Upper lobe of left lung (tissue), 6 donors: ENCODE measurements around the gene WNT1. TPM values are rescaled to one million over a fixed set of nuclear protein-coding genes. Genes with fewer than 3 reads are reported as not detected.

Experiments used
- ATAC-seq, 2 donors: fragments of 200-7000 bp; cut with Tn5 transposase; one replicate each; pipeline ENCODE4 v1.9.1; 2022; ENCODE audit warnings: mild to moderate bottlenecking in 2 of 2, moderate library complexity in 2 of 2; ENCODE audit not compliant: low FRiP score in 2 of 2
- DNase-seq, 2 donors: peaks; one replicate each; pipeline ENCODE4 v3.0.0-alpha.2; 2019 to 2020
- H3K27ac ChIP-seq, 4 donors: fragments of 200-600 bp; sonication (generic); one replicate each; pipeline ENCODE4 v1.5.1; 2016 to 2019
- H3K27me3 ChIP-seq, 4 donors: fragments of 200-600 bp; sonication (generic); one replicate each; pipeline ENCODE4 v1.5.1; 2017 to 2019
- H3K36me3 ChIP-seq, 4 donors: fragments of 200-600 bp; sonication (generic); one replicate each; pipeline ENCODE4 v1.5.1; 2016 to 2019
- H3K4me1 ChIP-seq, 4 donors: fragments of 200-600 bp; sonication (generic); one replicate each; pipeline ENCODE4 v1.5.1; 2018 to 2019
- H3K4me3 ChIP-seq, 4 donors: fragments of 200-600 bp; sonication (generic); one replicate each; pipeline ENCODE4 v1.5.1; 2017 to 2019; ENCODE audit warnings: mild to moderate bottlenecking in 2 of 4, moderate library complexity in 1 of 4
- H3K9me3 ChIP-seq, 4 donors: fragments of 200-600 bp; sonication (generic); one replicate each; pipeline ENCODE4 v1.5.1; 2018 to 2019
- EP300 ChIP-seq, 4 donors: sonication (generic); formaldehyde crosslinking; IDR thresholded peaks; one replicate each; pipeline ENCODE4 v1.5.1; 2017; ENCODE audit warnings: antibody characterized with exemption in 4 of 4, control low read depth in 2 of 4
- POLR2A ChIP-seq, 4 donors: fragments of 450-650 bp; IDR thresholded peaks; one replicate each; pipeline ENCODE4 v1.5.1; 2016 to 2017; ENCODE audit warnings: antibody characterized with exemption in 4 of 4, mild to moderate bottlenecking in 2 of 4
- POLR2AphosphoS5 ChIP-seq, 2 donors: sonication (generic); formaldehyde crosslinking; IDR thresholded peaks; one replicate each; pipeline ENCODE4 v1.5.1; 2017; ENCODE audit warnings: antibody characterized with exemption in 2 of 2
- WGBS, 2 donors: methylation state at CpG; one replicate each; pipeline ENCODE4 v1.1.5; 2017 to 2018; 5-methylcytosine and 5-hydroxymethylcytosine counted together
- total RNA-seq, 6 donors: library from RNA; depleted of rRNA in 4 of 6; stranded (reverse); fragments of >200 nt in 4 of 6; gene quantifications; one replicate each; pipeline versions ENCODE4 v1.1.0 to v1.2.1, GENCODE V29; 2016 to 2021
- TF ChIP-seq, protein P1 (sequence below), 6 experiments: fragments of 450-650 bp in 4 of 6; fragments of 200-600 bp in 2 of 6; sonication (generic) in 2 of 6; IDR thresholded peaks; one replicate each; pipeline ENCODE4 v1.5.1; 2016 to 2019; ENCODE audit warnings: antibody characterized with exemption in 6 of 6
- donor health status: DM: no; HTN: no; CAD: no; lungs with moderate emphysema.
- donor health status: DM: no; HTN: yes; CAD: no; lungs with severe emphysema.

WNT1 gene
- total RNA-seq, 6 donors from 2014 or later = 0.34 TPM; not detected in 5

- H3K9me3 ChIP-seq = no peaks in the 10 kb centered on the region
- H3K27ac ChIP-seq = peak overlapping the region; percentile 91 to 97 (median 96)
- ATAC-seq (peak in 1 of 2 donors; percentile 30), DNase-seq (no peak)
- TF ChIP-seq, protein P1, sequence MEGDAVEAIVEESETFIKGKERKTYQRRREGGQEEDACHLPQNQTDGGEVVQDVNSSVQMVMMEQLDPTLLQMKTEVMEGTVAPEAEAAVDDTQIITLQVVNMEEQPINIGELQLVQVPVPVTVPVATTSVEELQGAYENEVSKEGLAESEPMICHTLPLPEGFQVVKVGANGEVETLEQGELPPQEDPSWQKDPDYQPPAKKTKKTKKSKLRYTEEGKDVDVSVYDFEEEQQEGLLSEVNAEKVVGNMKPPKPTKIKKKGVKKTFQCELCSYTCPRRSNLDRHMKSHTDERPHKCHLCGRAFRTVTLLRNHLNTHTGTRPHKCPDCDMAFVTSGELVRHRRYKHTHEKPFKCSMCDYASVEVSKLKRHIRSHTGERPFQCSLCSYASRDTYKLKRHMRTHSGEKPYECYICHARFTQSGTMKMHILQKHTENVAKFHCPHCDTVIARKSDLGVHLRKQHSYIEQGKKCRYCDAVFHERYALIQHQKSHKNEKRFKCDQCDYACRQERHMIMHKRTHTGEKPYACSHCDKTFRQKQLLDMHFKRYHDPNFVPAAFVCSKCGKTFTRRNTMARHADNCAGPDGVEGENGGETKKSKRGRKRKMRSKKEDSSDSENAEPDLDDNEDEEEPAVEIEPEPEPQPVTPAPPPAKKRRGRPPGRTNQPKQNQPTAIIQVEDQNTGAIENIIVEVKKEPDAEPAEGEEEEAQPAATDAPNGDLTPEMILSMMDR (IDR thresholded peaks at IDR 0.05) = no peak
- TF ChIP-seq EP300 (IDR thresholded peaks at IDR 0.05) (no peak), POLR2AphosphoS5 (IDR thresholded peaks at IDR 0.05) (no peak), POLR2A (IDR thresholded peaks at IDR 0.05) (no peak)
- peaks cover 5 to 23% (median 19%) of the 10 kb centered on the region in 4 donors for H3K4me1 ChIP-seq
- H3K36me3 ChIP-seq = peaks cover 20 to 41% (median 35%) of the 10 kb centered on the region in 4 donors
- no peaks in the 10 kb centered on the region for H3K27me3 ChIP-seq
- peak overlapping the region in 2 of 4 donors; percentile 83 to 90 for H3K4me3 ChIP-seq
- 62 to 66% methylated on average over 10 of the region's 10 CpGs for WGBS, 2 donors
Observed at GRCh38 chr12:49019443-49020324, 41.6 kb downstream of the WNT1 start.

GRCh38 chr12:49020441-49020840 lies 42.3 kb downstream of the WNT1 start:
- DNase-seq = no peak
- TF ChIP-seq EP300 (IDR thresholded peaks at IDR 0.05) (no peak), POLR2A (IDR thresholded peaks at IDR 0.05) (no peak), POLR2AphosphoS5 (IDR thresholded peaks at IDR 0.05) (no peak)
- TF ChIP-seq, protein P1 (IDR thresholded peaks at IDR 0.05) = no peak
- H3K27me3 ChIP-seq = no peaks in the 10 kb centered on the region
- no peak for ATAC-seq
- peak overlapping the region in 2 of 4 donors; percentile 91 to 97 for H3K27ac ChIP-seq
- no peaks in the 10 kb centered on the region for H3K9me3 ChIP-seq
- H3K4me1 ChIP-seq = peaks cover 5 to 23% (median 19%) of the 10 kb centered on the region in 4 donors
- H3K4me3 ChIP-seq = no peak overlapping the region
- H3K36me3 ChIP-seq = peaks cover 27 to 49% (median 43%) of the 10 kb centered on the region in 4 donors
- 84 to 87% methylated on average over 5 to 6 of the region's 6 CpGs for WGBS, 2 donors

DNA sequence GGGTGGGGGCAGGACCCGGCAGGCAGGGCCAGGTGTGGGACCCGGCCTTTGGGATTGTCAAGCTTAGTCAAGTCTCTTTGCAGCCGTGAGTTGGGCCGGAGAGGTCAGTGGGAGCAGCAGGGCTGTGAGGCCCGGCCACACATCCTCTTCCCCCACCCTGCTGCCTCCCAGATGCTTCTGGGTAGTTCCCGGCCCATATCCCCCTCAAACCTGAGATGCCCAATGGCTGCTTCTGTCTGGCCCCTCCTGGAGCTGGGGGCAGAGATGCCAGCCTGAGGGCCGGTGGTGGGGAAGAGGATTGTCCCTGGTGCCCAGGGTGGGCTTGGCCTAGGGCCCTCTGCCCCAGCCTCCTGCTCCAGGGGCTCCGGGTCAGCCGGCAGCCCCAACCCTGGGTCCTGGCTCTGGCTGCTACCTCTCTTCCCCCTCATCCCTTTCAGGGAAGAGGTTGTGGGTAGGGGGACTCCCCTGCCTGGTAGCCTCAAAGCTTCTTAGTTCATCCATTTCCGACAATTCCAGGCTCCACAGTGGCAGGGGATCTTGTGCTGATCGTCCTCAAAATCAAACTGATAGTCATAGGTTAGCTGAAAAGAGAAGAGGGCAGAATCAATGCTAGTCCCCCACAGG lies 43.3 kb downstream of the WNT1 start:
- no peak overlapping the region for H3K27ac ChIP-seq
- DNase-seq = peak in 1 of 2 donors; percentile 58
- no peaks in the 10 kb centered on the region for H3K9me3 ChIP-seq
- TF ChIP-seq POLR2AphosphoS5 (IDR thresholded peaks at IDR 0.05) (no peak), EP300 (IDR thresholded peaks at IDR 0.05) (no peak), POLR2A (IDR thresholded peaks at IDR 0.05) (no peak)
- TF ChIP-seq, protein P1 (IDR thresholded peaks at IDR 0.05) = no peak
- peaks cover 35 to 58% (median 52%) of the 10 kb centered on the region in 4 donors for H3K36me3 ChIP-seq
- no peak overlapping the region for H3K4me3 ChIP-seq
- peaks cover 5 to 23% (median 19%) of the 10 kb centered on the region in 4 donors for H3K4me1 ChIP-seq
- WGBS, 2 donors = 86 to 89% methylated on average over 9 to 11 of the region's 11 CpGs
- no peaks in the 10 kb centered on the region for H3K27me3 ChIP-seq
- no peak for ATAC-seq

DNA sequence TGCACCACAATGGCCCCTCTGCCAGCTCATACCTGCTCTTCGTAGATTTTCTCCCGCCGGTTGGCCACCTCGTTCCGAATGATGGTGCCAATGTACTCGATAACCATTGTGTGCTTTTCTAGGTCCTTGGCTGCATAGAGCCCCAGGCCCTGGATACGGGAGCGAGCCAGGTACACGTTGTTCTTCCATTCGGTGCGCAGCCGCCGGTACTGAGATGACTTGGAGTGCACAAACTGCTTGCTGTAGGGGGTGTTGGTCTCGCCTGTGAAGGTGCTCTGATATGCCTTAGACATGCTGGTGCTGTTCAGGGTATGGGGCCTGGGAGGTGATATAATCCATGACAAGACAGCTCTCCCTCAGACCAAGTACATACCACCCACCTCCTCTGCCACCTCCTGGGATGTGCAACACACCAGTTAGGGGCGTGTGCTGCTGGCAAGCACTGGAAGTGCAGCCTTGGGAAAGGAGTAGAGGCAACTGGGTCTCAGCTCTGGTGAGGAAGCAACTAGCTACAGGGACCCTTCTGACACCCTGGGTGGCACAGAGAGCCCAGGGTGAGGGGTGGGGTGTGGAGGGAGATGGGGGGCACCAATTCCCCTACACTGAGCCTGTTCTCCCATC lies 44.5 kb downstream of the WNT1 start:
- H3K36me3 ChIP-seq = peaks cover 44 to 71% (median 65%) of the 10 kb centered on the region in 4 donors
- TF ChIP-seq POLR2AphosphoS5 (IDR thresholded peaks at IDR 0.05) = no peak
- no peak for TF ChIP-seq EP300 (IDR thresholded peaks at IDR 0.05)
- TF ChIP-seq POLR2A (IDR thresholded peaks at IDR 0.05) = no peak
- TF ChIP-seq, protein P1 (IDR thresholded peaks at IDR 0.05) = no peak
- WGBS, 2 donors = 95 to 96% methylated on average over 15 of the region's 15 CpGs
- DNase-seq (no peak), ATAC-seq (no peak)
- H3K4me1 ChIP-seq = peaks cover under 1 to 13% (median 12%) of the 10 kb centered on the region in 4 donors
- H3K27me3 ChIP-seq = no peaks in the 10 kb centered on the region
- H3K4me3 ChIP-seq = no peak overlapping the region
- H3K27ac ChIP-seq = no peak overlapping the region
- H3K9me3 ChIP-seq = no peaks in the 10 kb centered on the region
